Erythroblast (primary cell): ENCODE results near the gene TBCK.

Source experiments
- GATA1 ChIP-seq: IDR thresholded peaks from 2 replicates; pipeline ENCODE4 v1.6.1; 2011; ENCODE audit warnings: low read depth, mild to moderate bottlenecking, control low read depth, low read length, moderate library complexity
- POLR2A ChIP-seq: IDR thresholded peaks from 2 replicates; pipeline ENCODE4 v1.6.1; 2011; ENCODE audit warnings: mild to moderate bottlenecking, low read length

- TF ChIP-seq GATA1 (no peak), POLR2A (no peak)
These were observed 54.0 kb downstream of the TBCK start for GRCh38 chr4:106261980-106262379.
